Stimulated activated effector memory CD8-positive, alpha-beta T cell treated with anti-CD3 and anti-CD28 coated beads, Interleukin-12 subunit alpha, Interleukin-12 subunit beta, amount 100 ng/mL, for 72 hours (primary cell): ENCODE data around the gene BLTP3B.

Source experiments
- ATAC-seq: fragments of 150-1000 bp; cut with Tn5 transposase; 2 replicates; pipeline ENCODE4 v1.10.0; 2021
- DNase-seq, 2 donors: peaks; one replicate each; pipeline ENCODE4 v3.0.0; 2021 to 2022; ENCODE audit warnings: low spot score in 2 of 2
- H3K27ac Mint-ChIP-seq: one replicate; pipeline ENCODE4 v1.8.0; 2022; ENCODE audit warnings: mild to moderate bottlenecking, mixed read lengths
- H3K36me3 Mint-ChIP-seq: one replicate; pipeline ENCODE4 v1.8.0; 2022; ENCODE audit warnings: mild to moderate bottlenecking, mixed read lengths
- H3K4me1 Mint-ChIP-seq: one replicate; pipeline ENCODE4 v1.8.0; 2022; ENCODE audit warnings: mixed read lengths
- H3K4me3 Mint-ChIP-seq: one replicate; pipeline ENCODE4 v1.8.0; 2022; ENCODE audit warnings: mild to moderate bottlenecking, mixed read lengths
- H3K9me3 Mint-ChIP-seq: one replicate; pipeline ENCODE4 v1.8.0; 2022; ENCODE audit warnings: mixed read lengths

Gene BLTP3B

DNA sequence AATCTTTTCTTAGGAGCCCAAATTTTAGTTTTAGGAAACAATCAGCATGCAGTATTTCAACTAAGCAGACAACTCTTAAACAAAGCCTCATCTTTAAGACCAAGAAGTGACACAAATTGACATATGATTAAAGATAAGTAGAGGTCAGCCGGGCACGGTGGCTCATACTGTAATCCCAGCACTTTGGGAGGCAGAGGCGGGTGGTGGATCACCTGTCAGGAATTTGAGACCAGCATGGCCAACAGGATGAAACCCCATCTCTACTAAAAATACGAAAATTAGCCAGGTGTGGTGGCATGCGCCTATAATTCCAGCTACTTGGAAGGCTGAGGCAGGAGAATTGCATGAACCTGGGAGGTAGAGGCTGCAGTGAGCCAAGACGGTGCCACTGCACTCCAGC, 35.8 kb downstream of the BLTP3B start:
- DNase-seq (no peak), ATAC-seq (no peak)
- no peak overlapping the region for H3K27ac Mint-ChIP-seq
- H3K4me1 Mint-ChIP-seq, result peaks cover 10% of the 10 kb centered on the region
- peaks cover 7% of the 10 kb centered on the region for H3K9me3 Mint-ChIP-seq
- peaks cover 77% of the 10 kb centered on the region for H3K36me3 Mint-ChIP-seq
- H3K4me3 Mint-ChIP-seq, result no peak overlapping the region

DNA sequence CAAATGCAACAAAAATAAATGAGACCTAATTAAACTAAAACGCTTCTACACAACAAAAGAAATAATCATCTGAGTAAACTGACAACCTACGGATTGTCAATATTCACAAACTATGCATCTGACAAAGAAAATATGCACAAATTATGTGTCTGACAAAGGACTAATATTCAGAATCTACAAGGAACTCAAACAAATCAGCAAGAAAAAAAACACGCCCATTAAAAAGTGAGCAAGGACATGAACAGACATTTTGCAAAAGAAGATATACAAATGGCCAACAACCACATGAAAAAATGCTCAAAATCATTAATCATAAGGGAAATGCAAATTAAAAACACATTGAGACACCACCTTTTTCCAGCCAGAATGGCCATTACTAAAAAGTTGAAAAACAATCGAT, 37.0 kb downstream of the BLTP3B start:
- ATAC-seq, result no peak
- peaks cover 89% of the 10 kb centered on the region for H3K36me3 Mint-ChIP-seq
- no peak overlapping the region for H3K27ac Mint-ChIP-seq
- H3K4me3 Mint-ChIP-seq, result no peak overlapping the region
- H3K9me3 Mint-ChIP-seq, result peaks cover 7% of the 10 kb centered on the region
- DNase-seq, result no peak
- H3K4me1 Mint-ChIP-seq, result peaks cover 13% of the 10 kb centered on the region

DNA sequence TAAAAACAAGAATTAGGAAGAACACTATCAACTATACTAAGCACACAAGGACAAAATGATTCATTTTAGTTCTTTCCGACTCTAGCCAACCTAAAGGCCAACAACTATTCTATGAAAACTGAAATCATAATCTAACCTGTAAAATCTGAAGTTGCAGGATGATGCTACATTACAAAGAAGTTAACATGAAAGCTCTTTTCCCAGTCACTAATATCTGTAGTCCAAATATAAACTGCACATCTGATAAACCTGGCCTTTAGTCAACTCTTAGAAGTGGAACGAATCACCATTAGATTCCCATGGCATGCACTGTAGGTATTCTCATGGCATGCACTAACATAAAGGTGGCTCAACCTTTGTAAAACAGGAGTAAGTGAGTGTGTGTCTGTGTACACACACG, 41.7 kb downstream of the BLTP3B start:
- H3K27ac Mint-ChIP-seq, result no peak overlapping the region
- H3K4me1 Mint-ChIP-seq, result peaks cover 6% of the 10 kb centered on the region
- peaks cover 100% of the 10 kb centered on the region for H3K36me3 Mint-ChIP-seq
- DNase-seq (no peak), ATAC-seq (peak; percentile 84)
- no peaks in the 10 kb centered on the region for H3K9me3 Mint-ChIP-seq
- H3K4me3 Mint-ChIP-seq, result no peak overlapping the region
